Measurements from ENCODE around the gene NR3C2. TPM values are rescaled to one million over a fixed set of nuclear protein-coding genes. Genes with fewer than 3 reads are reported as not detected.

Gene NR3C2
- polyA plus RNA-seq, 1 donor from 2014 or later, result 0.06 TPM

DNA sequence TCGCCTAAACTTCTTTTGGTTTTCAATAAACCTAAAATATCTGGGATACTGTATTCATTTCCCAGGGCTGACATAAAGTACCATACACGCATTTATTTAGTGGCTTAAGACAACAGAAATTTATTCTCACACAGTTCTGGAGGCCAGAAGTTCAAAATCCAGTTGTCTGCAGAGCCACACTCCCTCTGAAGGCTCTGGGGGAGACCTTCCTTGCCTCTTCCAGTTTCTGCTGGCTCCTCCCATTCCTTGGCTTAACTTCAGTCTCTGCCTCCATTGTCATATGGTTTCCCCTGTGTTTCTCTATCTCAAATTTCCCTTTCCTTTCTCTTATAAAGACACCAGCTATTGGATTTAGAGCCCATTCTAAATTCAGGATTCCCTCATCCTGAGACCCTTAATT lies 44.4 kb downstream of the NR3C2 start:
- H3K4me3 ChIP-seq (ENCODE audit: low read length), result no peak overlapping the region
- no peaks in the 10 kb centered on the region for H3K79me2 ChIP-seq (replicated peaks; ENCODE audit: insufficient read depth, low read length)
- H2AFZ ChIP-seq (ENCODE audit: low read depth, low read length), result no peak overlapping the region
- no peaks in the 10 kb centered on the region for H3K27me3 ChIP-seq (ENCODE audit: insufficient read depth, low read depth, low read length)
- no peaks in the 10 kb centered on the region for H3K36me3 ChIP-seq (ENCODE audit: insufficient read depth, low read length)
- no peak overlapping the region for H3K4me2 ChIP-seq (ENCODE audit: low read length)
- H3K9me3 ChIP-seq (ENCODE audit: low read length), result no peaks in the 10 kb centered on the region
- H4K20me1 ChIP-seq (ENCODE audit: insufficient read depth), result no peaks in the 10 kb centered on the region
- H3K27ac ChIP-seq (ENCODE audit: low read length), result no peak overlapping the region
- TF ChIP-seq, protein P1, sequence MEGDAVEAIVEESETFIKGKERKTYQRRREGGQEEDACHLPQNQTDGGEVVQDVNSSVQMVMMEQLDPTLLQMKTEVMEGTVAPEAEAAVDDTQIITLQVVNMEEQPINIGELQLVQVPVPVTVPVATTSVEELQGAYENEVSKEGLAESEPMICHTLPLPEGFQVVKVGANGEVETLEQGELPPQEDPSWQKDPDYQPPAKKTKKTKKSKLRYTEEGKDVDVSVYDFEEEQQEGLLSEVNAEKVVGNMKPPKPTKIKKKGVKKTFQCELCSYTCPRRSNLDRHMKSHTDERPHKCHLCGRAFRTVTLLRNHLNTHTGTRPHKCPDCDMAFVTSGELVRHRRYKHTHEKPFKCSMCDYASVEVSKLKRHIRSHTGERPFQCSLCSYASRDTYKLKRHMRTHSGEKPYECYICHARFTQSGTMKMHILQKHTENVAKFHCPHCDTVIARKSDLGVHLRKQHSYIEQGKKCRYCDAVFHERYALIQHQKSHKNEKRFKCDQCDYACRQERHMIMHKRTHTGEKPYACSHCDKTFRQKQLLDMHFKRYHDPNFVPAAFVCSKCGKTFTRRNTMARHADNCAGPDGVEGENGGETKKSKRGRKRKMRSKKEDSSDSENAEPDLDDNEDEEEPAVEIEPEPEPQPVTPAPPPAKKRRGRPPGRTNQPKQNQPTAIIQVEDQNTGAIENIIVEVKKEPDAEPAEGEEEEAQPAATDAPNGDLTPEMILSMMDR (IDR thresholded peaks at IDR 0.05; ENCODE audit: poor library complexity, severe bottlenecking), result no peak
- TF ChIP-seq POLR2AphosphoS5 (IDR thresholded peaks at IDR 0.05) (no peak), SMC3 (conservative IDR thresholded peaks at IDR 0.05; ENCODE audit: poor library complexity) (no peak), RAD21 (conservative IDR thresholded peaks at IDR 0.05) (no peak), EP300 (conservative IDR thresholded peaks at IDR 0.05; ENCODE audit: poor library complexity, severe bottlenecking) (no peak)
- TF ChIP-seq, protein P2, sequence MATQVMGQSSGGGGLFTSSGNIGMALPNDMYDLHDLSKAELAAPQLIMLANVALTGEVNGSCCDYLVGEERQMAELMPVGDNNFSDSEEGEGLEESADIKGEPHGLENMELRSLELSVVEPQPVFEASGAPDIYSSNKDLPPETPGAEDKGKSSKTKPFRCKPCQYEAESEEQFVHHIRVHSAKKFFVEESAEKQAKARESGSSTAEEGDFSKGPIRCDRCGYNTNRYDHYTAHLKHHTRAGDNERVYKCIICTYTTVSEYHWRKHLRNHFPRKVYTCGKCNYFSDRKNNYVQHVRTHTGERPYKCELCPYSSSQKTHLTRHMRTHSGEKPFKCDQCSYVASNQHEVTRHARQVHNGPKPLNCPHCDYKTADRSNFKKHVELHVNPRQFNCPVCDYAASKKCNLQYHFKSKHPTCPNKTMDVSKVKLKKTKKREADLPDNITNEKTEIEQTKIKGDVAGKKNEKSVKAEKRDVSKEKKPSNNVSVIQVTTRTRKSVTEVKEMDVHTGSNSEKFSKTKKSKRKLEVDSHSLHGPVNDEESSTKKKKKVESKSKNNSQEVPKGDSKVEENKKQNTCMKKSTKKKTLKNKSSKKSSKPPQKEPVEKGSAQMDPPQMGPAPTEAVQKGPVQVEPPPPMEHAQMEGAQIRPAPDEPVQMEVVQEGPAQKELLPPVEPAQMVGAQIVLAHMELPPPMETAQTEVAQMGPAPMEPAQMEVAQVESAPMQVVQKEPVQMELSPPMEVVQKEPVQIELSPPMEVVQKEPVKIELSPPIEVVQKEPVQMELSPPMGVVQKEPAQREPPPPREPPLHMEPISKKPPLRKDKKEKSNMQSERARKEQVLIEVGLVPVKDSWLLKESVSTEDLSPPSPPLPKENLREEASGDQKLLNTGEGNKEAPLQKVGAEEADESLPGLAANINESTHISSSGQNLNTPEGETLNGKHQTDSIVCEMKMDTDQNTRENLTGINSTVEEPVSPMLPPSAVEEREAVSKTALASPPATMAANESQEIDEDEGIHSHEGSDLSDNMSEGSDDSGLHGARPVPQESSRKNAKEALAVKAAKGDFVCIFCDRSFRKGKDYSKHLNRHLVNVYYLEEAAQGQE (IDR thresholded peaks at IDR 0.05; ENCODE audit: borderline replicate concordance), result no peak
- no peak overlapping the region for H3K9ac ChIP-seq (ENCODE audit: low read length)
- H3K9me2 ChIP-seq (ENCODE audit: insufficient read depth, low read length), result no peaks in the 10 kb centered on the region
- H3F3A ChIP-seq (ENCODE audit: insufficient read depth, low read length, poor library complexity, severe bottlenecking), result no peaks in the 10 kb centered on the region

DNA sequence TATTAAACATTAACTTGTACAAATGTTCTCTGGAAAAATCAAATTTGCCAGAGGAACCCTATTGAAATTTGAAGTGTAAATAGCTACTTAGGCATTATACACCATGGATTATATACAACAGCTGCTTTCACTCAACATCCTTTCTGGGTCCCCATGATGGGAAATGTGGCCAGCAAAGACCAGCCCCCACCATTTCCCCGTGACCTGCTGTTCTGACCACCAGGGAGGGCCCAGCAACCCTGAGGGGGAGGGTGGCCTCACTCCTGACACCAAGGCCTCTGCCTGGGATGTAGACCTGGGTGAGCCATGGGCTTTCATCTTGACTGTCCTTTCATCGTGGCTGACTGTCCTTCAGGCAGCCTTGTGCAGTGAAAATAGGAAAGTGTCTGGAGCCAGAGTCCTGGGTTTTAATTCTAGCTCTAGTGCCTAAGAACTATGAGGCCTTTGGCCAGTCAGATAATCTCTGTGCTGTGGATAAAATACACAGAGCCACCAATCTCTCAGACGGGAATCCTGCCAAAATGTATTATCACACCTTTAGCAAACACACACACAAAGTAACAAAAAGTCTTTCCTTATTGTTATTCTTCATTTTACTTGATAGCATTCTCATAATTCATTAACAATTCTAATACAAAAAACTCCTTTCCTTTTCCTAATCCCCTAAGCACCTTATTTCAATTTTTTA lies 45.1 kb downstream of the NR3C2 start:
- H3F3A ChIP-seq (ENCODE audit: insufficient read depth, low read length, poor library complexity, severe bottlenecking), result no peaks in the 10 kb centered on the region
- no peaks in the 10 kb centered on the region for H4K20me1 ChIP-seq (ENCODE audit: insufficient read depth)
- no peak overlapping the region for H3K9ac ChIP-seq (ENCODE audit: low read length)
- H3K4me2 ChIP-seq (ENCODE audit: low read length), result no peak overlapping the region
- H2AFZ ChIP-seq (ENCODE audit: low read depth, low read length), result no peak overlapping the region
- H3K9me2 ChIP-seq (ENCODE audit: insufficient read depth, low read length), result no peaks in the 10 kb centered on the region
- no peaks in the 10 kb centered on the region for H3K9me3 ChIP-seq (ENCODE audit: low read length)
- no peak overlapping the region for H3K27ac ChIP-seq (ENCODE audit: low read length)
- H3K27me3 ChIP-seq (ENCODE audit: insufficient read depth, low read depth, low read length), result no peaks in the 10 kb centered on the region
- H3K79me2 ChIP-seq (replicated peaks; ENCODE audit: insufficient read depth, low read length), result no peaks in the 10 kb centered on the region
- no peak overlapping the region for H3K4me3 ChIP-seq (ENCODE audit: low read length)
- TF ChIP-seq, protein P2 (IDR thresholded peaks at IDR 0.05; ENCODE audit: borderline replicate concordance), result no peak
- no peak for TF ChIP-seq TAF1 (IDR thresholded peaks at IDR 0.05; ENCODE audit: low read depth)
- no peak for TF ChIP-seq EP300 (conservative IDR thresholded peaks at IDR 0.05; ENCODE audit: poor library complexity, severe bottlenecking)
- TF ChIP-seq MXI1 (conservative IDR thresholded peaks at IDR 0.05; ENCODE audit: poor library complexity, severe bottlenecking), result no peak
- no peak for TF ChIP-seq RAD21 (conservative IDR thresholded peaks at IDR 0.05)
- TF ChIP-seq POLR2AphosphoS5 (IDR thresholded peaks at IDR 0.05), result no peak
- TF ChIP-seq, protein P1 (IDR thresholded peaks at IDR 0.05; ENCODE audit: poor library complexity, severe bottlenecking), result no peak
- no peak for TF ChIP-seq EZH2 (IDR thresholded peaks at IDR 0.05; ENCODE audit: borderline replicate concordance, insufficient read depth, low read length, poor library complexity, severe bottlenecking)
- TF ChIP-seq SMC3 (conservative IDR thresholded peaks at IDR 0.05; ENCODE audit: poor library complexity), result no peak
- H3K36me3 ChIP-seq (ENCODE audit: insufficient read depth, low read length), result no peaks in the 10 kb centered on the region

Measured in neural cell (in vitro differentiated cells).